NCI-H1105 treated with DMSO at 0.1 percent for 48 hours (cell line): Measurements from ENCODE around the gene STAM.
A peak's percentile ranks its signal among the peaks of the same experiment; 100 is the strongest.
"Not testable (repeated sequence)": the region's sequence is repeated elsewhere in the genome, so short reads cannot be mapped to it uniquely, and the experiment has no call there.

ENCODE experiments used
- DNase-seq: peaks from one replicate; lab custom pipeline; 2025; lab: John Stamatoyannopoulos, UW

STAM gene

GRCh38 chr10:17643755-17644484 lies at the start of gene STAM:
Gene STAM (plus strand): TSS chr10:17644151. CDS start chr10:17644340, 189 bp downstream.
- peak; percentile 79 for DNase-seq

GRCh38 chr10:17597386-17597785 lies 46.6 kb upstream of the STAM start:
- DNase-seq = no peak

- DNase-seq = no peak
These were observed 44.9 kb upstream of the STAM start for GRCh38 chr10:17599089-17599488.

GRCh38 chr10:17605936-17606335 lies 38.0 kb upstream of the STAM start:
- no peak for DNase-seq

- no peak for DNase-seq
These were observed 37.4 kb upstream of the STAM start for GRCh38 chr10:17606547-17607040.

GRCh38 chr10:17607060-17607459 lies 36.9 kb upstream of the STAM start:
- DNase-seq = no peak

- DNase-seq = peak; percentile 38
These were observed 36.2 kb upstream of the STAM start for GRCh38 chr10:17607603-17608332.

GRCh38 chr10:17609523-17610079 lies 34.4 kb upstream of the STAM start:
- DNase-seq = no peak

- DNase-seq = peak; percentile 25
These were observed 27.4 kb upstream of the STAM start for GRCh38 chr10:17616403-17617030.

GRCh38 chr10:17617031-17617911 lies 26.7 kb upstream of the STAM start, which contains the start of gene HACD1:
Gene HACD1 (minus strand): TSS chr10:17617374. CDS start chr10:17617339, 35 bp downstream.
- DNase-seq = peak; percentile 50

GRCh38 chr10:17622061-17622460 lies 21.9 kb upstream of the STAM start:
- no peak for DNase-seq

GRCh38 chr10:17624996-17625395 lies 19.0 kb upstream of the STAM start:
- DNase-seq = no peak

- no peak for DNase-seq
These were observed 17.3 kb upstream of the STAM start for GRCh38 chr10:17626656-17627055.

- not testable (repeated sequence) for DNase-seq
These were observed 11.4 kb upstream of the STAM start for GRCh38 chr10:17632590-17632989.

GRCh38 chr10:17633353-17633752 lies 10.6 kb upstream of the STAM start:
- DNase-seq = no peak

- no peak for DNase-seq
These were observed 6.1 kb upstream of the STAM start for GRCh38 chr10:17637869-17638268.

GRCh38 chr10:17640331-17640816 lies 3.6 kb upstream of the STAM start:
- DNase-seq = no peak

- peak; percentile 37 for DNase-seq
These were observed 604 bp upstream of the STAM start for GRCh38 chr10:17643339-17643754.

- DNase-seq = no peak
These were observed 563 bp downstream of the STAM start for GRCh38 chr10:17644485-17644943.

- DNase-seq = no peak
These were observed 1.8 kb downstream of the STAM start for GRCh38 chr10:17645621-17646345.
